GM19043 (cell line): Measurements from ENCODE around the gene DOCK8.

Source experiments
- ATAC-seq: cut with Tn5 transposase; IDR thresholded peaks from one replicate; pipeline ENCODE4 v1.9.1; 2021; ENCODE audit warnings: low read depth; ENCODE audit not compliant: unreplicated experiment

The DOCK8 gene

DNA sequence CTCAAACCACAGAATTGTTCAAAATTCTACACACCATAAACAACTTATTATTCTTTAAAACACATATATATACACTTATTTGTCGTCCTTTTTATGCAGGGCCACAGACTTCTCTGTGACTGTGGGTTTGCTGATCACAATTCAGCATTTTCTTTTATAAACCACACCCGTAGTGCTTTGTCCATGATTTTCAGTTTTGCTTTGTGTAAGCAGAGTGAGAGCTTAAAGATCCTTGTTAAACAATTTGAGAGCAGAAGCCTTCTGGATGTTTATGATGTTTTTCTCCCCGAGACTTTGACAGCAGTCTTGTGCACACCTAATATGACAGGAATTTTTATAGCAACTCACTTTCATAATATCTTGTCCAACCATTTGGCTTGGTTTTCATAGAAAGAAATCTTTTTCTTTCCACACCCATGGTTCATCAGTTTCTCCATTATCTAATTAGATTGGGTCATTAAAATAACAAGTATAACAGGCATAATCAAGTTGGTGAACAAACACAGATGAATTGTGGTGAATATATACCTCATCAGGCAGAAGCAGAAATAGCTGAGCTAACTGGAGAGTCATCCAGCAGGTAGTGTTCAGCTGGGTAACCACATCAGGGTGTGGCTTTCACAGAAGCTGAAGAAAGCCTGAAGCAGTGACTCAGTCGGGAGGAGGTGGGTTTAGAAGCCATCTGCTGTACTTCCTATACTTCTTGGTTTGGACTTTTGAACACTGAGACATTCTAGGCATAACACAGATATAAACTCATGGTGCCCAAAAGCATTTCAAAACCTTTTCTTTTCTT lies 232.8 kb downstream of the DOCK8 start:
- peak; percentile 64 for ATAC-seq

DNA sequence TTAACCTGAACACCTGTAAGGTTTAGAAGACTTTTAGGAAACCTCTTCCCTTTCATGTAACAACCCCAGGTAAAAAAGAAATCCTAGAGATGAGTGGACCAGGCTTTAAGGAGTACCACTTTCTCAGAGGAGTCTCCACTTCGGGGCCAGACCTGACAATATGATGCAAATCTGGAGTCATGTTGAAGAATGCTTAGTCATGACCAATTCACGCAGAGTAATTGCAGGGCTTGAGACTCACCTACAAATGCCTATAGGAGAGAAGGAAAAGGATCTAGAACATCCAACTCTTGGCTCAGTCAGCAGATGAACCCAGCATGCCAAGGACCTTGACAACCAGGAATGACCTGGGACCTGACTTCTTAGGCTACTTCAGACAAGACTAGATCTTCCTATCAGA lies 235.4 kb downstream of the DOCK8 start:
- no peak for ATAC-seq

DNA sequence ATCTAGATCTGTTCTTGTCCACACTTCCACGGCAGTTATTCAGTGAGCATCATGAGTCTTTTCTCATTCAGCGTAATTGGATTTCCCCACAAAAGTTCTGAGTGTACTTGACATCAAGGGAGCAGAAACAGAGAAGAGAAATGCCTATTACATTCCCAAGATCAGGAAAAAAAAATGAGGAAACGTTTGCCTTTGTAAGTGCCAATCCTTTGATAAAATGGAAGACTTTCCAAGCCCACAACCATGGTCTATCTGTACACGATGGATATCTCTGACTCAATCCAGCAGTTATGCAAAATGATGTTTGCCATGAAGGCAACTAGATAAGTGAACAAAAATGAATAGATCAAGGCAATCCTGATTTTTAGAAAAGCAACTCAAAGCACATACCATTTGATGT lies 235.9 kb downstream of the DOCK8 start:
- no peak for ATAC-seq

DNA sequence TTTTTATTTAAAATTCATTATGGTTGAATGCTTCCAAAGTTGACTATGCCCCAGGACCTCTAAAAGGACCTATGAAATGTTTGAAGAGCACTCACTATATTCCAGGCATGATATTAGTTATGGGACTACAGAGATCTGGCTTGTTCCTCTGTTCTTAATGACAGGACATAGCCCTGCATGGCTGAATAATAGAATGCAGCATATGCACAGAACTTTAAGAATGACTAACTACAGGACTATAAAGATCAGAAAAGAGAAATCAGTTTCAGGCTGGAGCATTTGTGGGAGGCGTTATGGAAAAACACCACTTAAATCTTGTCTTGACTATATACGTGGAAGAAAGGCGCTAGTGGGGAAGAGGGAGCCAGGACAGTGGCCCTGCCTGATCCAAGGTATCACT lies 239.2 kb downstream of the DOCK8 start:
- no peak for ATAC-seq

DNA sequence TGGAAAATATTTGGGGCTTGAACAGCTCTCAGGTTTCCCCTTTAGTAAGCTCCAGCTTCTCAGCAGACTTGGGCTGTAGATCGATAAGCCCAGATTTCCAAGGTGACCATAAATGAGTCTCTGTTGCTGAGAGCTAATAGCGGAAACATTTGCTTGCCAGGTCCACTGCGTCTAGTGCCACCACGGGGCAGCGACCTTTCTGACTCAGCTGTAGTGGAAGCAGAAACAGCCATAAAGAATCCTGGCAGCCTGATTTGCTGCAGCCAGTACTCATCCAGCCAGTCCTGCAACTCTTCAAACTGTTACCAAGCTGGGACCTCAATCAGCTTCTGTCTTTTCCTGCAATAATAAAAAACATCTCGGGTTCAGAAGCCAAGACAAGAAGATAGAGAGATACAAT lies 241.7 kb downstream of the DOCK8 start:
- ATAC-seq, result no peak

DNA sequence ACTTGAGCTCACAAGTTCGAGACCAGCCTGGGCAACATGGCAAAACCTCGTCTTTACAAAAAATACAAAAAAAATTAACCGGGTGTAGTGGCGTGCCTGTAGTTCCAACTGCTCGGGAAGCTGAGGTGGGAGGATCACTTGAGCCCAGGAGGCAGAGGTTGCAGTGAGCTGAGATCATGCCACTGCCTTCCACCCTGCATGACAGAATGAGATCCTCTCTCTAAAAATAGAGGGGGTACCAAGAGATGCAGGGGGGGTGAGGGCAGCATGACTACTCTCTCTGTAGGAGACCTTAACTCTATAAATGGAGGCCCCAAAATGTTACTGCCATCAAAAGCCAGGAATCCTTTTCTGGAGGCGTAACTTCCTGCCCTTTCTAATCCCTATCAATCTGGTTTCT lies 243.9 kb downstream of the DOCK8 start:
- ATAC-seq, result no peak

DNA sequence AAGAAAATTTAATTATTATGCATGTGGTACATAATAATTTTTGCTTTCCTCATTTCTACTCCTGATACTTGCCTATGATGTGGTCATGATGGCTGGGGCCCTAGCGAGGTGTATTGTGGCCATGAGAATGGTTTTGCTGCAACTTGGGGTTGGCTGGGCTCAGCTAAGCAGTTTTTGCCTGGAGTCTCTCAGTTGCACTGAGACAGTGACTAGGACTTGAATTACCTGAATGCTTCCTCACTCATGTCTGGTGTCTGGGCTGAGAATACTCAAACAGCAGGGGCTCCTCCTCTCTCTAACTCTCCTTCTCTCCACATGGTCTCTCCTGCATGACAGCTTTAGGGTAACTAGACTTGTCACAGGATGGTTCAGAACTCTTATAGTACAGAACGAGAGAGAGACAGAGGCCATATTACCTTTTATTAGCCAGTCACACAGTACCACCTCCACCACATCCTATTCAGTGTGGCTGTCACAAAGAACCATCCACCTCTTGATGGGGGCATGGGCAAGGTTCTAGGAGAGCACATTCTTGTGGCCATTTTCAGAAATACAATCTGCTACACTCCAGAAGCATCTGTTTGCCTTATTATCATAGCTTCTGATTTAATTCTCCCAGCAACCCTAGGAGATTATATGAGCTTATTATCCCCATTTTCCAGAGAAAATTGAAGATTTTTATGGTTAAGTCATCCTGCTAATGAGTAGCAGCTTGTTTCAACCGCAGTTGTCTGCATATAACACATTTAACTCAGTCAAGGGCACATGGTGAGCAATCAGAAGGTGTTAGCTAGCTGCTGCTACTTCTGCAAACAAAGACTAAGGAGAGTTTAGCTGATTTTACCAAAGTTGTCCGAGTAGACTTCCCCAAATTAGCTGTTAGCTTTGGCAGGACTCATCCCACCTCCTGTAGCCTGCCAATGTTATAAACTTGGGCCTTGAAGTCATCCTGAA lies 245.1 kb downstream of the DOCK8 start:
- ATAC-seq, result no peak

DNA sequence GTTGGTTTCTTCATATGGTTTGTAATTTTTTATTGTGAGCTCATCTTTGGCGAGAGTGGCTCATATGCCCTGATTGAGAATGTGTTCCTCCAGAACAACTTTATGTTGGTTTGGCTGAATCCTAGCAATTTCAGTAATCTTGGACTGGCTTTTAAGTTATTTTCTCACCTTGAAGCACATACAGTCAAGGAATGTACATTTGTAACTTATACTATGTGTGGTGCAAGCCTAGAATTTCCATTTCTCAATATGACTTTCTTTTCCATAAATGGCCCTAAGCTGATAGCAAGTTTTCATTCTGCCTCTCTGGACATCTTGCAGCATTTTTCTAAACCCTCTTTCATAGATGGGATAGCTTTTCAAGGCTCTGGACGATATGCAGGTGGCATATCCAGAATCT lies 247.5 kb downstream of the DOCK8 start:
- ATAC-seq, result no peak

DNA sequence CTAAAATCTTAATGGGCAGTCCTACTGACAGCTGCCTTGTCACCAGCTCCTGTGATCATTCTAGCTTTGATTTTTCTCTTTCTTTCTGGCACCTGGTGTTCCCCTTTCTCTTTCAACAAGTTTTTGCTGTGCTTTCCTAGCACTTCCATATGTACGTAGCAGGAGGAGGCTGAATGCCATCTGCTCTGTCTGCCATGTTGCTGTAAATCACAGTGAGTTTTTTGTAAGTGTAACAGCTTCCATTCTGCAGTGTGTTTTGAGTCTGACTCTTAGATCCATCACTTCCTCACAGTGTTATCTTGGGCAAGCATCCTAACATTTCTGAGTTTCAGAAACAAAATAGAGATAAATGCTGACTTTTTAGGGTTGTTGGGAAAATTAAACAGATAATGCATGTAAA lies 247.9 kb downstream of the DOCK8 start:
- ATAC-seq, result no peak

DNA sequence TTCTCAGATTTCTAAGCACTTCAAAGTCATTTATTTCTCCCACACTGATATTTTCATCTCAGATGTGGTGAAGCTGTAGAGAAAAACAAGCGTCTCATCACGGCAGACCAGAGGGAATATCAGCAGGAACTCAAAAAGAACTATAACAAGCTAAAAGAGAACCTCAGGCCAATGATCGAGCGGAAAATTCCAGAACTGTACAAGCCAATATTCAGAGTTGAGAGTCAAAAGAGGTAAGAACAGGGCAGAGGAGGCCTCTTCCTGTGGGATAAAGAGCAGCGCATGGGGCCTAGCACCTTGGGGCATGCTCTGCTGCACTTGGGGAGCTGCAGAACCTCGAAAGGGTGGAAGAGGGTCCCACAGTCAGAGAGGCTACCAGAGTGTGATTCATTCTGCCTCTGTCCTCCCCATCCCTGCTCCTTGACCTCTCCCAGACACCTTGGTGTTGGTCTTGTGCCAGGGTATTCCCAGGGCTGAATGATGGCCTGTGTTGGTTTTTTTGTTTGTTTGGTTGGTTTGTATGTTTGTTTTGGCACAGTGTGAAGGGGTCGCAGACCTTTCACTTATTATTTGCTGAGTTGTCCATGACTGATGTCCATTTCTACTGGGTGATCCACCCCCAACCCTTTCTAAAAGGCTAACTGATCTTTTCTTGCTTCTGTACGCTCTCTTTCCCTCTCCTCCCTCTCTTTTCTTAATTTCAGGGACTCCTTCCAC lies 248.9 kb downstream of the DOCK8 start:
- no peak for ATAC-seq

DNA sequence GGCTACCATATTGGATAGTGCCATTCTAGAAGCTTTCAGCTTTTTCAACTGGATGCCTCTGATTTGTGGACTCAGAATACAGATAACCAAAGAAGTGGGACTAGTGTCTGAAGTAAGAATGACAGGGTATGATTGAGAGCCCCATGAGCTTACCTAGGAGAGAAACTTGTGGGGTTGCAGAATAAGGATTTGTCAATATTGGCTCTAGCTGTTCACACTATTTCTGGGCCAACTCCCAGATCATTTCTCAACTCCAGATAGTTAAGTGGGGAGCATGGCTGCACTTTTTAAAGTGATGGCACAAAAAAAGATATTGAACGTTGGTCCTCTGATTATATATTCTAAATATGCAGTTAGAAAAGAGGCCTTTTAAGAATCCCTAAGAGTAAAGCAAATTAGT lies 252.1 kb downstream of the DOCK8 start:
- no peak for ATAC-seq

DNA sequence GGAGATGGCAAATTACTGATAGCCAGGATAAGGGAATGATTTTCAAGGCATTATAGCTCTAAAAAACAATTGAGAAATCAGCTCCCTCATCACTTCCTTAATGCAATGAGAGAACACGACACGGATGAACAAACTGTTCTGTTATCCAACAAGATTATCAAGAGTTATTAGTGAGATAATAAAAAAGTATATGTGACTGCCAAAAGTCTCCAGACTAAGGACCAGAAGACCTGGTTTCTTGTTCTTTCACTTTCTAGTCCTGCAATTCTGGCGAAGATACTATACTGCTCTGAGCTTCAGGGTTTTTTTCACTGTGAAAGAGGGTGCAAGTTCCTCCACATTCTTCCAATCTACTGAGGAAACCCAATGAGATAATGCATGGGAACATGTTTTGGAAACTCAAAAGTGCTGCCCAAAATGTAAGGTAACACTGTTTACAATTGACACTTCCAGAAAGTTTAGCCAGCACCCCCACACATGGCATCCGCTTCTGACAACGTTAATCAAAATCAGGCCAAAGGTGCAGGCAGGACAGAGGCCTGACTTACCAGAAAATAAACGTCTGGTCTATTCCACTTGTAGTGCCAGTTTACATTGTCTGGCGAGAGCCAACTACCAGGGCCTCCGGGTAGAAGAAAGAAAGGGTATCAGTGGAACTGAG lies 254.2 kb downstream of the DOCK8 start:
- no peak for ATAC-seq

DNA sequence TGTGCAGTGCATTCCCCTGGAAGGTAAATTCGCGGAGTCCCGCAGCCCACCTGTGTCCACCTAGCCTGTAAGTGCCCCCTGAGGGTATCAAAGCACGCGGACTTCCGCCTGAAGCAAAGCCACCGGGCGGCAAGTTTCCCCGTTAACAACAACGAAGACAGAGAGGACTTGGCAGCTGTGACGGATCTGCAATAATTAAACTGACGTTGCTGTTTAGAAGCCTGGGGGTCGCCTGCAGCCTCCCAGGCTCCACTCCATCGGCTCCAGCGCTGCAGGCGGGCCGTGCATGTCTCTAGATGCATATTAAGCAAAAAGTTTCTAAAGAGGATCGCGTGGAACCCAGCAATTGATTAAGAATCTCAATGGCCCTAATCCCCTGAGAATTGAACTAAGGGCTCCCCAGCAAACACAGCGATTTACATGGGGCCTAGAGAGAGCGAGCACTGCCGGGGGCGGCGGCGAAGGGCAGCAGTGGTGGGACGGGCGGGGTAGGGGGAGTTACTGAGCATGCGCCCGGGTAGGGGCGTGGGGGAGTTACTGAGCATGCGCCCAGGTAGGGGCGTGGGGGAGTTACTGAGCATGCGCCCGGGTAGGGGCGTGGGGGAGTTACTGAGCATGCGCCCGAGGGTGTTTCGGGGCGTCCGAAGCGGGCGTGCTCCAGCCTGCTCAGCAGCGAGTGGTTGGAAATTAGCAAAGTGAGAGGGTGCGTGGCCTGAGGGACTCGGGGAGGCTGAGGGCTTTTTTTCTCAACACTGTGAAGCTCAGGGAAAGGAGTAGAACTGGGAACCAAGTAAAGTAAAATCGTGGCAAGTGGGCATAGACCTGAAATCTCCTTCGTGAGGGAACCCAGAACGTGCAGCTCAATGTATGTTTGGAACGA lies 255.2 kb downstream of the DOCK8 start:
- ATAC-seq, result peak; percentile 82

DNA sequence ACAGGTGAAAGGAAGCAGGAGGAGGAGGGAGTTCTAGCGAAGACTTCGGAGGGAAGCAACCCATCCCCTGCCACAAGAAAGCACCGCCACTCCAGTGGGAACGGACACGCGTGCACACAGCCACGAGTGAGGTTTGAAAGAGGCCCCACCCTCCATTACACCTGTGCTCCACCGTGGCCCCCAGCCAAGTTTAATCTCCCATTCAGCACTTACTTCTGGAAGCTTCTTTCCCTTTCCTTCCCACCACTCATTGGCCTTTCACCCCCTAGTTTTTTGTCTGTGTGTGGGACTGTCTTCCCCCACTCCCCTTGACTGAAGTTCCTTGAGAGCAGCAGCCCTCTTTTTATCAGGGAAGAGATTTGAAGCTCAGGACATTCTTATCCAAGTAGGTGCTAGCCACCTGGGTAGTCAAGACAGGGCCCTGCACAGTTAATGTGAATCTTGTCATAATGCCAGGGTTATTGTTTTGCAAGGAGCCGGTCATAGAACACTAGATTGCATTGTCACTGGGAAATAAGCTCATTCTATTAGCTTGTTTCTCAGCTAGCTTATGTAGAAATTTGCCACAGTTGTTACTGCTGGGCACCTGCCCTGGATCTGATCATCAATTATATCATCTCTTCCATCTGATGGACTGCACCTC lies 256.0 kb downstream of the DOCK8 start:
- ATAC-seq, result no peak

DNA sequence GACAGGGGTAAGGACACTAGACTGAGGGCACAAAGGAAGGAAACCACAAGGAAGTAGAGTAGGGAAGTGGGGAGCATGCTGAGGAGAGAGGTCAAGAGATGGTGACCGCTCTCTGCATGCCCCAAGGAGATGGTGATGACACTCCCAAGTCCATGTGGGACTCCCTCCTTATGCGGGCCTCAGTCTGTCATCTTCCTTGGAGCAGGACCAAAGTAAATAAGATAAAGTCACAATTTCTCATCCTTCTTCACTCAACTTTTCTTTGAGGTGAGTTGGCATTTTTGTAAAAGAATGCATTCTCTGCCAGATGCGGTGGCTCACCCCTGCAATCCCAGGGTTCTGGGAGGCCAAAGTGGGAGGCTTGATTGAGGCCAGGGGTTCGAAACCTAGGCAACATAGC lies 256.7 kb downstream of the DOCK8 start:
- ATAC-seq, result no peak

DNA sequence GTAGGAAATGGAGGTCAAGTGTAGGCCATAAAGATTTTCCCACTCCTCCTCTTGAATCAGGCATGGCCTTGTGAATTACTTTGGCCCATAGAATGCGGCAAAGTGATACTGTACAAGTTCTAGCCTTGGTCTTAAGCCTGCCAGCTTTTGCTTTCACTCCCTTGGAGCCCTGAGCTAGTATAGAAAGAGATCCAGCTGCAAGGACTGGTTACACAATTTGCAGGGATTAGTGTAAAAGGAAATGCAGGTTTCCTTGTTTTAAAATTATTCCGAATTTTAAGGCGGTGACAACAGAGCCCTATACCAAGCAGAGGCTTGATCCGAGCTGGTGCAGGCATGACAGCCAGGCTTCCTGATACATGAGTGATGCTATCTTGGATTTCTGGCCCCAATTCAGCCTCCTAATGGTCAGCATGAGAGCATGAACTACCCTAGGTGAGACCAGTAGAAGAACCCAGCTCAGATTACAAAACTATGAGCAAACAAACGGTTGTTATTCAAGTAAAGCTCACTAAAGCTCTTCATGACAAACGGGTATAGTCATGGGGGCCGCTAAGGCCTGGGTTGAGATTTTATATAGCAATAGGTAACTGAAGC lies 257.9 kb downstream of the DOCK8 start:
- ATAC-seq, result no peak

DNA sequence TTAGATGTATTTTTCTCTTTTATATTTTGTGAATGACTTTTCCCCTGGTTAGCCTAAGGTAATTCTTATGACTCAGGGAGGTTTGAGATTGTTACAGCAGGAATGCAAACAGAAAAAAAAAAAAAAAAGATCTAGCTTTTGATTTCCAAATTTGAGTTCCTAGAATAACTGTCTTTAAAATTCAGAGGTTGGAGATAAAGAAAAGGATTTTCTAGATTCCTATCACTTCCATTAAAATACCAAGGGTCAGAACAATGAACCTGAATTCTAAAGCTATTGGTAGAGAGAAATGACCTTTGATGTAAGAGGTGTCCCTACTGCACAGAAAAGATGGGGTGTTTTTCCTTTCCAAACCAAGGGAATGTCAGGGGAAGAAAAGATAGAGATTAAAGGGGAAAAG lies 262.5 kb downstream of the DOCK8 start:
- no peak for ATAC-seq

DNA sequence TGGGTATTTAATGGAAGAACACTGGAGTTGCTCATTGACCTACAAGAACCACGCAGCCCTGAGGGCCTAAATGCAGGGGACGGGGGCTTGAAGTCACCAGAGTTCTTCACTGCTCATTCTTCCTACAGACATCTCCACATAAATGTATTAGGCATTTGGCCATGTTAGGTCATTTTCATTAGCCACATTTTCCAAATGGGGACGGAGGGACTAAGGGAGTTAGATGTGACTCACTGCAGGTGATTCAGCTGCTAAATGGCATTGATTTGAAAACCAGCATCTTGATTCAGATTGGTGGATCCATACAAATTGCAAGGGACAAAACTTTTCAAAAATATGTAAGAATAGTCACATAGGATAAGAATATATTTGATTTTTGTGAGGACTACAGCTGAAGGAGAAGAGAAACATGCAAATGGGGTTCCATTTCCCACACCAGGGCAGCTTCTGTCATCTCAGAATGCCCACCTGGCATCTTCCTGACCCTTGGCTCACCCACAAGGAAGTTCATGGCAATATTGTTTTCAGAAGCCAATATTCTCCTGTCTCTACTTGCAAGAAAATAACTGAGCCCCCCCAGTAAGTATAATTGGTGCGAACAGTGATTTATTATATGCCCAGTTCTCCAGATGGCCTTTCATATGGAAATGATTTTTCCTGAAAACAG lies 264.8 kb downstream of the DOCK8 start:
- no peak for ATAC-seq
